B cell (primary cell): Measurements from ENCODE around the gene ANXA1. TPM values are rescaled to one million over a fixed set of nuclear protein-coding genes. Genes with fewer than 3 reads are reported as not detected.

Source experiments
- ATAC-seq: fragments of 200-7000 bp; cut with Tn5 transposase; one replicate; pipeline ENCODE4 v1.10.0; 2021; ENCODE audit warnings: low read depth, mild to moderate bottlenecking, moderate number of reproducible peaks, moderate library complexity
- CTCF ChIA-PET: fragments of 350-600 bp; sonication (Branson Sonifier 250); formaldehyde crosslinking; loops from one replicate; lab custom pipeline; 2021; ENCODE audit warnings: antibody characterized with exemption, inconsistent platforms; lab: Charles Lee
- POLR2A ChIA-PET: fragments of 350-600 bp; sonication (Branson Sonifier 250); formaldehyde crosslinking; loops from one replicate; lab custom pipeline; 2021; ENCODE audit warnings: antibody characterized with exemption; lab: Charles Lee
- DNase-seq: peaks from one replicate; pipeline ENCODE4 v3.0.0; 2013
- H2AFZ ChIP-seq: 2 replicates; pipeline ENCODE4 v1.6.1; 2012; ENCODE audit warnings: mild to moderate bottlenecking, low read depth, low read length; ENCODE audit not compliant: insufficient read depth, poor library complexity, severe bottlenecking
- H3K27ac ChIP-seq, 2 donors: 1 replicate in 1 of 2; 2 replicates in 1 of 2; pipeline ENCODE4 v1.5.1; 2012 to 2013; ENCODE audit warnings: low read length in 2 of 2, mild to moderate bottlenecking in 2 of 2, moderate library complexity in 1 of 2
- H3K27me3 ChIP-seq, 4 experiments: fragments of 200-600 bp in 1 of 4; sonication (generic) in 1 of 4; replicated peaks in 1 of 4; 1 replicate in 2 of 4; 2 replicates in 2 of 4; pipeline versions ENCODE4 v1.6.1 to v1.7.0; 2013 to 2016; ENCODE audit warnings: low read length in 3 of 4, mild to moderate bottlenecking in 2 of 4, mixed read lengths in 1 of 4, moderate library complexity in 1 of 4; ENCODE audit not compliant: insufficient read depth in 4 of 4, control insufficient read depth in 3 of 4; ENCODE audit errors: control extremely low read depth in 1 of 4
- H3K36me3 ChIP-seq, 2 experiments: replicated peaks in 1 of 2; 1 replicate in 1 of 2; 2 replicates in 1 of 2; pipeline versions ENCODE4 v1.6.1 to v1.7.1; 2013; ENCODE audit warnings: low read length in 1 of 2; ENCODE audit not compliant: insufficient read depth in 2 of 2, control insufficient read depth in 1 of 2; ENCODE audit errors: control extremely low read depth in 1 of 2, extremely low read depth in 1 of 2
- H3K4me1 ChIP-seq, 2 donors: fragments of 200-600 bp in 1 of 2; sonication (generic) in 1 of 2; 1 replicate in 1 of 2; 2 replicates in 1 of 2; pipeline versions ENCODE4 v1.5.1 to v1.6.1; 2013 to 2017; ENCODE audit warnings: low read length in 2 of 2; ENCODE audit not compliant: control insufficient read depth in 2 of 2, insufficient read depth in 2 of 2
- H3K4me2 ChIP-seq: replicated peaks from 2 replicates; pipeline ENCODE3; 2012; ENCODE audit warnings: mild to moderate bottlenecking, low read depth, low read length; ENCODE audit not compliant: poor library complexity, severe bottlenecking
- H3K4me3 ChIP-seq, 5 experiments: fragments of 200-600 bp in 1 of 5; sonication (generic) in 1 of 5; 1 replicate in 3 of 5; 2 replicates in 2 of 5; pipeline versions ENCODE4 v1.5.1 to v1.7.0; 2011 to 2016; ENCODE audit warnings: low read length in 4 of 5, mild to moderate bottlenecking in 4 of 5, low read depth in 2 of 5, control low read depth in 1 of 5, moderate library complexity in 1 of 5; ENCODE audit not compliant: insufficient read depth in 1 of 5; ENCODE audit errors: control extremely low read depth in 1 of 5, extremely low read depth in 1 of 5
- H3K79me2 ChIP-seq: fragments of 200-600 bp; sonication (generic); one replicate; pipeline ENCODE4 v1.6.0; 2016; ENCODE audit warnings: low read length; ENCODE audit not compliant: control insufficient read depth, insufficient read depth
- H3K9ac ChIP-seq: fragments of 200-600 bp; sonication (generic); 2 replicates; pipeline ENCODE4 v1.6.1; 2017; ENCODE audit warnings: mild to moderate bottlenecking, low read length, moderate library complexity
- H3K9me3 ChIP-seq, 3 donors: one replicate each; pipeline versions ENCODE4 v1.6.1 to v1.7.1; 2013; ENCODE audit warnings: low read length in 2 of 3; ENCODE audit not compliant: control insufficient read depth in 2 of 3, insufficient read depth in 1 of 3; ENCODE audit errors: control extremely low read depth in 1 of 3
- H4K20me1 ChIP-seq: 2 replicates; pipeline ENCODE4 v1.6.0; 2012; ENCODE audit warnings: mild to moderate bottlenecking, low read length; ENCODE audit not compliant: insufficient read depth, control insufficient read depth, poor library complexity, severe bottlenecking
- H3K27ac Mint-ChIP-seq: one replicate; pipeline ENCODE4 v1.8.0; 2021; ENCODE audit warnings: mixed read lengths
- H3K27me3 Mint-ChIP-seq: one replicate; pipeline ENCODE4 v1.8.0; 2021; ENCODE audit warnings: mixed read lengths
- H3K4me1 Mint-ChIP-seq: one replicate; pipeline ENCODE4 v1.8.0; 2021; ENCODE audit warnings: mixed read lengths
- H3K4me3 Mint-ChIP-seq: one replicate; pipeline ENCODE4 v1.8.0; 2021; ENCODE audit warnings: mixed read lengths
- H3K9me3 Mint-ChIP-seq: one replicate; pipeline ENCODE4 v1.8.0; 2022; ENCODE audit warnings: mixed read lengths; ENCODE audit not compliant: insufficient read depth
- CTCF ChIP-seq: fragments of 200-600 bp; IDR thresholded peaks from one replicate; pipeline ENCODE4 v1.8.0; 2022; ENCODE audit warnings: antibody characterized with exemption, mild to moderate bottlenecking
- EZH2 ChIP-seq: IDR thresholded peaks from 2 replicates; pipeline ENCODE4 v1.6.1; 2012; ENCODE audit warnings: borderline replicate concordance, low read depth, mild to moderate bottlenecking, moderate library complexity, low read length; ENCODE audit not compliant: insufficient read depth, poor library complexity, severe bottlenecking
- WGBS: methylation state at CpG from one replicate; pipeline ENCODE4 v1.1.5; 2013; ENCODE audit warnings: missing lambda C conversion rate; ENCODE audit not compliant: insufficient coverage; 5-methylcytosine and 5-hydroxymethylcytosine counted together
- intact Hi-C: fragments of 100-400 bp; cut with micrococcal nuclease; formaldehyde crosslinking; loops from one replicate; pipeline ENCODE4 v1.10.0; 2022
- polyA plus RNA-seq: library from polyadenylated mRNA; depleted of rRNA; stranded (reverse); fragments of >200 nt; gene quantifications from 2 replicates; pipeline ENCODE4 v1.2.3, GENCODE V29; 2012
- total RNA-seq, 2 donors: library from RNA; stranded (reverse); fragments of 120-200 nt in 1 of 2; gene quantifications; 1 replicate in 1 of 2; 2 replicates in 1 of 2; pipeline versions ENCODE4 v1.2.3 to v1.2.4, GENCODE V29; 2013 to 2022

Gene ANXA1
- total and polyA plus RNA-seq, 2 donors (not counting 1 experiment from before 2014, with no cell fraction given), result 0.99 to 15.4 TPM

- Mint-ChIP-seq H3K9me3 (no peaks in the 10 kb centered on the region), H3K27ac (no peak overlapping the region), H3K4me3 (no peak overlapping the region), H3K27me3 (peaks cover 15% of the 10 kb centered on the region), H3K4me1 (no peaks in the 10 kb centered on the region)
- Histone ChIP-seq H3K27me3 (no peaks in the 10 kb centered on the region), H4K20me1 (no peaks in the 10 kb centered on the region), H3K9ac (no peak overlapping the region), H3K27ac (no peak overlapping the region), H3K4me2 (no peak overlapping the region), H3K4me3 (no peak overlapping the region), H3K4me1 (no peaks in the 10 kb centered on the region), H3K79me2 (no peaks in the 10 kb centered on the region), H3K9me3 (no peaks in the 10 kb centered on the region), H2AFZ (no peak overlapping the region), H3K36me3 (no peaks in the 10 kb centered on the region)
- no CpG with 5 or more reads among the region's 2 CpGs for WGBS
- ChIA-PET CTCF (interaction anchor here (0.6 to 1.4 kb wide), 2 partner anchors 9 to 41 kb away, joined by 3 to 10 read pairs; no protein-coding TSS in a partner anchor), POLR2A (no interaction called here)
- no peak for ATAC-seq
- DNase-seq, result no peak
- intact Hi-C loops, result no loop called here
- no peak for TF ChIP-seq CTCF
- no peak for TF ChIP-seq EZH2
Observed at GRCh38 chr9:73174330-73174980, 22.8 kb downstream of the ANXA1 start.

GRCh38 chr9:73176450-73176875 is 24.8 kb downstream of the ANXA1 start:
- ChIA-PET POLR2A (no interaction called here), CTCF (interaction anchor here (7.7 kb wide), 1 partner anchor 68 kb away, joined by 65 read pairs; no protein-coding TSS in a partner anchor)
- H3K27me3 Mint-ChIP-seq, result peaks cover 18% of the 10 kb centered on the region
- Histone ChIP-seq H3K36me3 (no peaks in the 10 kb centered on the region), H3K9me3 (no peaks in the 10 kb centered on the region), H3K4me3 (no peak overlapping the region), H2AFZ (no peak overlapping the region), H3K79me2 (no peaks in the 10 kb centered on the region), H4K20me1 (no peaks in the 10 kb centered on the region), H3K4me1 (no peaks in the 10 kb centered on the region), H3K27me3 (no peaks in the 10 kb centered on the region), H3K27ac (no peak overlapping the region), H3K4me2 (no peak overlapping the region), H3K9ac (no peak overlapping the region)
- TF ChIP-seq EZH2 (no peak), CTCF (no peak)
- 79% methylated on average over 4 of the region's 4 CpGs for WGBS
- no peak overlapping the region for H3K27ac Mint-ChIP-seq
- DNase-seq (no peak), ATAC-seq (no peak)
- intact Hi-C loops, result no loop called here
- H3K9me3 Mint-ChIP-seq, result no peaks in the 10 kb centered on the region
- H3K4me1 Mint-ChIP-seq, result no peaks in the 10 kb centered on the region
- H3K4me3 Mint-ChIP-seq, result no peak overlapping the region
